ENCODE measurements around the gene RASAL1. TPM values are rescaled to one million over a fixed set of nuclear protein-coding genes. Genes with fewer than 3 reads are reported as not detected.

Gene RASAL1
- total RNA-seq, 3 donors from 2014 or later, result 0.58 to 1.1 (median 0.87) TPM

GRCh38 chr12:113093409-113094101 is 42.0 kb downstream of the RASAL1 start:
- no peak for ATAC-seq
- Mint-ChIP-seq H3K4me1 (ENCODE audit: low read depth) (peaks cover 57% of the 10 kb centered on the region), H3K27me3 (ENCODE audit: low read depth) (no peaks in the 10 kb centered on the region), H3K9me3 (no peaks in the 10 kb centered on the region), H3K36me3 (ENCODE audit: insufficient read depth) (peaks cover 4% of the 10 kb centered on the region), H3K4me3 (no peak overlapping the region)
- DNase-seq, result no peak

- H3K4me3 Mint-ChIP-seq, result no peak overlapping the region
- DNase-seq (no peak), ATAC-seq (no peak)
- peaks cover 4% of the 10 kb centered on the region for H3K36me3 Mint-ChIP-seq (ENCODE audit: insufficient read depth)
- no peaks in the 10 kb centered on the region for H3K9me3 Mint-ChIP-seq
- H3K27me3 Mint-ChIP-seq (ENCODE audit: low read depth), result no peaks in the 10 kb centered on the region
- H3K4me1 Mint-ChIP-seq (ENCODE audit: low read depth), result peaks cover 58% of the 10 kb centered on the region
Measured at GRCh38 chr12:113092607-113093408, 42.8 kb downstream of the RASAL1 start.

- peaks cover 70% of the 10 kb centered on the region for H3K4me1 Mint-ChIP-seq (ENCODE audit: low read depth)
Measured at GRCh38 chr12:113091506-113091905, 44.1 kb downstream of the RASAL1 start.

DNA sequence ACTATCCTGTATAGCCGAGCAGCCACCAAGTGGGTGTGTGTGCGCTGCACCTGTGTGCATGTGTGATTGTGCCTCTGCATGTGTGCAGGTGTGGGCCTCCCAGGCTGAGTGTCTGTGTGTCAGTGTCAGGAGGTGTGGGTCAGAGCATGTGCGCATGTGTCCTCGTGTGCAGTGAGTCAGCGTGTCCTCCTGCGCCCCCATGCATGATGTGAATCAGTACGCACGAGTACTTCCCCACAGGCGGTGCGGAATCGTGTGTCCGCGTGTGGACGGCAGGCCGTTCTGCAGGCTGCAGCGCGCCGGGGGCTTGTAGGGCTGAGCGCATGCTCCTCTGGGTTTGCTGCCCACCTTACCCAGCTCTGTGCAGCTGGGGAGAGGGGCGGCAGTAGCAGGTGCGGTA is 44.8 kb downstream of the RASAL1 start:
- H3K27me3 Mint-ChIP-seq (ENCODE audit: low read depth), result no peaks in the 10 kb centered on the region
- H3K36me3 Mint-ChIP-seq (ENCODE audit: insufficient read depth), result peaks cover 4% of the 10 kb centered on the region
- DNase-seq (no peak), ATAC-seq (no peak)
- peaks cover 78% of the 10 kb centered on the region for H3K4me1 Mint-ChIP-seq (ENCODE audit: low read depth)
- H3K9me3 Mint-ChIP-seq, result no peaks in the 10 kb centered on the region
- H3K4me3 Mint-ChIP-seq, result no peak overlapping the region

More at GRCh38 chr12:113091506-113091905, 44.1 kb downstream of the RASAL1 start:
- peaks cover 4% of the 10 kb centered on the region for H3K36me3 Mint-ChIP-seq (ENCODE audit: insufficient read depth)
- H3K9me3 Mint-ChIP-seq, result no peaks in the 10 kb centered on the region
- H3K4me3 Mint-ChIP-seq, result no peak overlapping the region
- no peaks in the 10 kb centered on the region for H3K27me3 Mint-ChIP-seq (ENCODE audit: low read depth)
- no peak for ATAC-seq
- DNase-seq, result no peak

DNA sequence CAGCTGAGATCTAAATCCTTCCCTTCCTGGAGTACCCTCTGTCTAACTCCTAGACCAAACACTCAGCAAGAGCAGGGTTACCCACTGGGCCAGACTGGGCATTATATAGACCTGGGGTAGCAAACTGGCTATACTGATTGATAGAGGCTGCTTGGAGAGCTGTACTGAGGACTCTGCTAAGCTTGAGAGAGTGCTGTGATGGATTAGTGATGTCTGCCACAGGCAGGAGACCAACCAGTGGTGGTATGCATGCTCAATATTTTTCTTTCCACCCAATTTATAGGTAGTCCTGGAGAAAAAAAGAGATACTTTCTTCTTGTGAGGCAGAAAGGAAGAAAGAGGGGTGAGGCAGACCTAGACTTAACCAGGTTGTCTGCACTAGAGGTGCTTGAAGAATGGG is 45.7 kb downstream of the RASAL1 start:
- Mint-ChIP-seq H3K4me1 (ENCODE audit: low read depth) (peaks cover 81% of the 10 kb centered on the region), H3K9me3 (no peaks in the 10 kb centered on the region), H3K36me3 (ENCODE audit: insufficient read depth) (no peaks in the 10 kb centered on the region), H3K4me3 (peak overlapping the region; percentile 76), H3K27me3 (ENCODE audit: low read depth) (no peaks in the 10 kb centered on the region)
- DNase-seq (no peak), ATAC-seq (peak in 1 of 2 donors; percentile 32)

GRCh38 chr12:113088971-113089756 is 46.4 kb downstream of the RASAL1 start:
- no peaks in the 10 kb centered on the region for H3K36me3 Mint-ChIP-seq (ENCODE audit: insufficient read depth)
- H3K27me3 Mint-ChIP-seq (ENCODE audit: low read depth), result no peaks in the 10 kb centered on the region
- ATAC-seq (peak; percentile 68 to 70), DNase-seq (peak; percentile 31)
- peak overlapping the region; percentile 76 for H3K4me3 Mint-ChIP-seq
- H3K4me1 Mint-ChIP-seq (ENCODE audit: low read depth), result peaks cover 83% of the 10 kb centered on the region
- no peaks in the 10 kb centered on the region for H3K9me3 Mint-ChIP-seq

- Mint-ChIP-seq H3K9me3 (no peaks in the 10 kb centered on the region), H3K27me3 (ENCODE audit: low read depth) (no peaks in the 10 kb centered on the region), H3K36me3 (ENCODE audit: insufficient read depth) (peaks cover 5% of the 10 kb centered on the region), H3K4me3 (no peak overlapping the region), H3K4me1 (ENCODE audit: low read depth) (peaks cover 87% of the 10 kb centered on the region)
- ATAC-seq (no peak), DNase-seq (no peak)
Measured at GRCh38 chr12:113088037-113088436, 47.5 kb downstream of the RASAL1 start.

GRCh38 chr12:113087193-113087592 is 48.4 kb downstream of the RASAL1 start:
- Mint-ChIP-seq H3K36me3 (ENCODE audit: insufficient read depth) (peaks cover 5% of the 10 kb centered on the region), H3K27me3 (ENCODE audit: low read depth) (no peaks in the 10 kb centered on the region), H3K9me3 (no peaks in the 10 kb centered on the region), H3K4me3 (peak overlapping the region; percentile 52), H3K4me1 (ENCODE audit: low read depth) (peaks cover 83% of the 10 kb centered on the region)
- ATAC-seq (no peak), DNase-seq (no peak)

DNA sequence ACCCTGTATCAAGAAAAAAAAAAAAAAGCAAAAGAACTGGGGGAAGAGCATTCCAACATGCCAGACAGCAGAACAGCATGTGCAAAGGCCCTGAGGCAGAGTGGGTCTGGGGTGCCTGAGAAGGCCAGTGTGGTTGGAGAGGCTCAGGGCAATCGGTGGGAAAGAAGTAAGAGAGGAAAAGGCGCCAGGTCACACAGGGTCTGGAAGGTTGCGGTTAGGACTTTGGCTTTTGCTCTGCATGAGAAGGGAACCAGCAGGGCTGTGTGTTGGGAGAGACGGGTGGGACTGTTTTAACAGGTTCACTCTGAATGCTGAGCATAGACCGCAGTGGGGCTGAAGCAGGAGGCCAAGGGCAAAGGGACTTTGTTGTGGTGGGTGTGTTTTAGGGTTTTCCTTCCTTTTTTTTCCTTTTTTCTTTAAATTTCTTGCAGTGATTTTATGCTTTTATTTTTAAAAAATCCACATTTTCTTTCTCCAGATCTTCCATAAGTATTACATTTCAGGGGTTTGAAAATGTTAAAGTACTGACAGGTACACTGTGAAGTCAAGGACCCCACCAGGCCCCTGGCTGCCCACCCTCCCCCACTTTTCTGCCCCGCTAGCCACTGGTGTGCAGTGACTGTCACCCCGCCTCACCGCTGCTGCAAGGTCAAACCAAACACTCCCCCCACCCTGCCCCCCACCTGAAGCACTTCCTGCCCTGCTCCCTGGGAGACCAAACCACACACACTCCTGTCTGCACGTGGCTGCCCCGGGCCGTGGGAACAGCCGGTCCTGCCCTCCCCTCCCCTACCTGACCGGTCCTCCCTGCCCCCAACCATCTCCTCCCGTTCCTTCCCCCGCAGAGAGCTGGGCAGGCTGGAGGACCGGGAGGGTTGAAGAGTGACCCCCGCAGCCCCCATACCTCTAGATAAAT is 49.1 kb downstream of the RASAL1 start:
- DNase-seq (no peak), ATAC-seq (peak in 1 of 2 donors; percentile 22)
- Mint-ChIP-seq H3K36me3 (ENCODE audit: insufficient read depth) (peaks cover 5% of the 10 kb centered on the region), H3K9me3 (no peaks in the 10 kb centered on the region), H3K27me3 (ENCODE audit: low read depth) (no peaks in the 10 kb centered on the region), H3K4me3 (peak overlapping the region; percentile 52), H3K4me1 (ENCODE audit: low read depth) (peaks cover 77% of the 10 kb centered on the region)

DNA sequence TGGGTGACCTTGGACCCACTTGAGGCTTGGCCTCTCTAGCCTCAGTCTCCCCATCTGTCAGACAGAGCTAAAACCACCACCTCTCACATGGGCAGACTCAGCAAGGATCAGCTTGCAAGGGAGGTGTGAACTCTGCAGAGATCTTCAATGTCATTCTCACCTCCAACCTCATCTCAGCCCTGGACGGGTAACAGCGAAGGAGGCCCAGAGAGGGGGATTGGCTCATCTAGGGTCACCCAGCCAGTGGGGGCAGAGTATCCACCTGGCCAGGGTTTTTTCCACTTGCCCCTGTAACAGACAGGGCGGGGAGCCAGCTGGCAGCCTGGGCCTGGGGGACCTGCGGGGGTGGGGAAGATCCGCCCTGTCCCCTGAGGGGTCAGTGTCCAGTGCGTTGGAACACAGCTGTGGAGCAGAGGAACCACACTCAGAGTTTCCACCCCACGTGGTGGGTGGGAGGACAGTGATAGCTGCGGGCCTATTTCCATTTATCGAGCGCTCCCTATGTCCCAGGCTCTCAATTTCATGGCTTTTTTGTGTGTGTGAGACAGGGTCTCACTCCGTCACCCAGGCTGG is 51.6 kb downstream of the RASAL1 start:
- peaks cover 66% of the 10 kb centered on the region for H3K4me1 Mint-ChIP-seq (ENCODE audit: low read depth)
- ATAC-seq, result no peak
- no peak overlapping the region for H3K4me3 Mint-ChIP-seq

GRCh38 chr12:113082486-113083148 is 52.9 kb downstream of the RASAL1 start:
- peaks cover 55% of the 10 kb centered on the region for H3K4me1 Mint-ChIP-seq (ENCODE audit: low read depth)
- ATAC-seq, result no peak

More for the DNA sequence above, 51.6 kb downstream of the RASAL1 start:
- DNase-seq, result no peak
- H3K27me3 Mint-ChIP-seq (ENCODE audit: low read depth), result no peaks in the 10 kb centered on the region
- H3K36me3 Mint-ChIP-seq (ENCODE audit: insufficient read depth), result peaks cover 6% of the 10 kb centered on the region
- H3K9me3 Mint-ChIP-seq, result no peaks in the 10 kb centered on the region

GRCh38 chr12:113081873-113082272 is 53.7 kb downstream of the RASAL1 start:
- no peak overlapping the region for H3K4me3 Mint-ChIP-seq
- ATAC-seq (no peak), DNase-seq (no peak)
- peaks cover 47% of the 10 kb centered on the region for H3K4me1 Mint-ChIP-seq (ENCODE audit: low read depth)
- H3K36me3 Mint-ChIP-seq (ENCODE audit: insufficient read depth), result peaks cover 7% of the 10 kb centered on the region
- no peaks in the 10 kb centered on the region for H3K9me3 Mint-ChIP-seq
- no peaks in the 10 kb centered on the region for H3K27me3 Mint-ChIP-seq (ENCODE audit: low read depth)

More at GRCh38 chr12:113082486-113083148, 52.9 kb downstream of the RASAL1 start:
- Mint-ChIP-seq H3K9me3 (no peaks in the 10 kb centered on the region), H3K36me3 (ENCODE audit: insufficient read depth) (peaks cover 7% of the 10 kb centered on the region), H3K4me3 (no peak overlapping the region), H3K27me3 (ENCODE audit: low read depth) (no peaks in the 10 kb centered on the region)
- no peak for DNase-seq

GRCh38 chr12:113077859-113078255 is 57.7 kb downstream of the RASAL1 start:
- no peaks in the 10 kb centered on the region for H3K9me3 Mint-ChIP-seq
- peaks cover 52% of the 10 kb centered on the region for H3K4me1 Mint-ChIP-seq (ENCODE audit: low read depth)
- H3K27me3 Mint-ChIP-seq (ENCODE audit: low read depth), result no peaks in the 10 kb centered on the region
- ATAC-seq, result no peak
- H3K4me3 Mint-ChIP-seq, result no peak overlapping the region
- DNase-seq, result no peak
- peaks cover 2% of the 10 kb centered on the region for H3K36me3 Mint-ChIP-seq (ENCODE audit: insufficient read depth)

Data from activated T-cell treated with anti-CD3 and anti-CD28 coated beads, Interleukin-2, amount 50 U/mL, for 4 hours (primary cell).